CD4-positive, alpha-beta T cell treated with Interleukin-4 for 1 hour (primary cell): ENCODE results near the gene SIM1.
"Not testable (repeated sequence)": the region's sequence is repeated elsewhere in the genome, so short reads cannot be mapped to it uniquely, and the experiment has no call there.

ENCODE experiments used
- DNase-seq, 2 donors: peaks; one replicate each; pipeline ENCODE4 v3.0.0-alpha.2; 2020 to 2022

SIM1 gene

DNA sequence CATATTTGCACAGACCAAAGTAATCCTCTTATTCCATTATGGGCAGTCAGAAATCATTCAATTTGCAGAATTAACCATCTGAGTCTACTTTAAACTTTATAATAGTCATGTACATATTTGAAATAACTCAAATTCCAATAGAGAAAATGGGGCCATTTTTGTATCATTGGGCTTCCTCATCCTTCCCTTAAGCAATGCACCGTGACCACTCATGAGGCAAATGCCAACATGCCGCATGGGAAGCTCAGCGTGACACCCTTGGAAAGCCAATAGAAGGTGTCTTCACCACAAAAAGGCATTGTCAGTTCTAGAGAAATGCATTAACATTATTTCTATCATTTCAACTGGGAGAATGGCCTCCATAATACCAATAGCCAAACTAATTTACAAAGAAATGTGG lies 38.5 kb downstream of the SIM1 start:
- DNase-seq: no peak

DNA sequence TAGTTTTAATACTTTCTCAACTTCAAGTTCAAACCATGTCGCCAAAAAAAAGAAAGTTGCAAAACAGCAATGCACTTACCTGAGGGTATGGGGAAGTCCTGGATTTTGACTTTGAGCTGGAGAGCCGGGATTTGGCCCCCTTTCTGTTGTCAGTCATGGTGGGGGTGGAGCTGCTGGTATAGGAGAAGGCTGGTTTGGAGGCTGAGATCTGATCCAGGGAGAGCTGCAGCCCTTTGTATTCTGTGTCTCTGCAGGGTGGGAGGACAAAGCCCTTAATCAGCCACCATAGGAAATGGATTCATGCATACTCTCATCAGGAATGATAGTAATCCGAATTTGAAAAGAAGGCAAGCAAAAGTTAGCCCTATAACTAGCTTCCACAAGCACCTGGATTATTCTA lies 44.0 kb downstream of the SIM1 start:
- DNase-seq: no peak

DNA sequence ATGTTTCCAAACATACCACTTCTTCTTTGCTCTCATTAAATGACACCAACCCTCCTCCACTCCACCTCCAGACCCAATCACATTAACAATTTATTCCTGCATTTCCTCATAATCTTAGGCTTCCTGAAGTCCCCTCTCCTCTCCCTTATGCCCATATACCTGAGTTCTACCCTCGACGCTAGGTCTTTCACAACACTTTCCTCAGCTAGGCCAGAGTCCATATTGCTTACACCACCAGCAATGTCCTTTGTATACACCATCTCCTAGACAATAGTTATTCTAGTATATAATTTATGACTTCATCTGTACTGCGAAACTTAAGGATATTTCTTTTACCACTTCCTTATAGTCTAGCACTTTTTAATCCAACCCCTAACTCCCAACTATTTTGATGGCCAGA lies 47.7 kb downstream of the SIM1 start:
- DNase-seq: no peak

DNA sequence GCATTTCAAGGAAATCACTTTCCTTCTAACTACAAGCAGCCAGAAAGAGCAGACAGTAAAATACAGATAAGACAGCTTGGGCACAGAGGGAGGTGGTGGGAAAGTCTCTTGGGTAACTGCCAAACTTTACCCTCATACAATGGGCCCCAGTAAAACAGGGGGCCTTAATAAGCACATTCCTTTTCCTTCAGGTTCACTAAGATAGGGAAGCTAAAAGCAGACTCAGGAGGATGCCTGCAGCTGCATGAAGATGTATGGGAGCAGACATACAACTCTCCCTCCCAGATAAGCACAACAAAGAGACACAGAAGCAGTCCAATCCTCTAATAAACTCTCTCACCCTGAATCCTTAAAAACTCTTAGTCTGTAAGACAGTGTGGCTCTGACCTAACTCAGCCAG lies 49.0 kb downstream of the SIM1 start:
- no peak for DNase-seq

DNA sequence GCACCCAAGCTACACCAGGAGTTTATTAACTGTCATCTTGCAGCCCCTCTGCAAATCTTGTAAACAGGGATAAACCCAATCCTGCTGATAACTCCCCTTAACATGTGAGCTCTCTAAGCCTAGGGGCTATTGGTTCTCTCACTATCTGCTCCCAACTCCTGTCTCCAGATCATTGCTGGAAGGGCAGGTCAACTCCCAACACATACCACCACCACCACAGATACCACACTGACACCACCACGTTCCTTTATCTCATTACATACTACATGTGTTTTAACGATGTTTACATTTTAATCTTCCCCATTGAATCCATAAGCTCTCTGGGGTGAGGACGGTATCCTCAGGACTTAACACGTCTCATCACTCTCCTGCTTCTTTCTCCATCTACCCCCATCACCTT lies 51.8 kb downstream of the SIM1 start:
- DNase-seq: no peak

DNA sequence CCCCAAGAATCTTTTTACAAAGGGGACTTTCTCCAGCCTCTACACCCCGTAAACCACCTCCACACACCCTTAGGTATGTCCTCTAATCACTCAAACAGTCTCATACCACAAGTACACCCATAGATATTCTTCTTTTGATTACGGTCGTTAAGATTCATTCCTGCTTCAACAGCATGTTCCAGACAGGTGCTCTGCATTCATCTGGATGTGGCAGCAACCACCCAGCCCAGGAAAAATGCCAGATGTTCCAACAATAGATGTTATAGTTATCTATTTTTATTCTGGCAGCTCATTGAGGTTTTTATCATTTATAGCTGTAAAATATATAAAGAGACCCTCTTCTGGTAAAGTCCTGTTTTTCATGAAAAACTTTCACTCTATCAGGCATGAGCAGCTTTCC lies 60.7 kb downstream of the SIM1 start:
- no peak for DNase-seq

DNA sequence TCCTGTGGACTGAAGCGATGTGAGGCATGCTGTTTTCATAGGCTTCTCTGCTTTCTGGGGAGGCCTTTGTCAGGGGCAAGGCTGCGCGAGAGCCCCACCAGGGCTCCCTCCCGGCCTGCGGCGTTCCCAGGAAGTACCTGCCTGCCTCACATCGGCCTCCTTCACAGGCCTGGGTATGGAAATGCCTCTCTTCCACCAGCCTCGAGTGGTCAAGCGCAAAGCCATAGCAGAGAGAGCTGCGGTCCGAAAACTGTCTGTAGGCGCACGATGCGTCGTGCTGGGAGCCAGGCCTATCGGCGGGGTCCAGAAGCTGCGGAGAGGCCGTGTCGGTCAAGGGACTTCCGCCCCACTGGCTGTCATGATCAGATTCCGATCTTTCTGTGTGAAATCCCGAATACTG lies 71.2 kb downstream of the SIM1 start:
- DNase-seq: no peak

DNA sequence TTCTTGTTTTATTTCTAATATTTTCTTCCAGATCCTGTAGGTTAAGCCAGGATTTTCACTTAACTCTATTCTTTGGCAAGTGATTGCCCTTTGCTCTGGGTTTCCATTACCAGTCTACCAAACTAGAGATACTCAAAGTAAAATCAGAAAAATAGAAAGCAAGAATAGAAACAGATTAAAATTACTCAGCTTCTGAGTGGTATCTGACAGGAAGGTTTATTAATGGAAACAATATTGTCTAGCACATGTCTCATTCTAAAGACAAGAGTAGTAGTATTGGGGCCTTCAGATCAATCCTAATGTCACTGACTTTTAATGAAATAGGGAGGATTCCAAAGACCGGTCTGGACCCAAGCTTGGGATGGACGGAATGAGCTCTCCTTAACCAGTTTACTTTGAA lies 72.3 kb downstream of the SIM1 start:
- no peak for DNase-seq

DNA sequence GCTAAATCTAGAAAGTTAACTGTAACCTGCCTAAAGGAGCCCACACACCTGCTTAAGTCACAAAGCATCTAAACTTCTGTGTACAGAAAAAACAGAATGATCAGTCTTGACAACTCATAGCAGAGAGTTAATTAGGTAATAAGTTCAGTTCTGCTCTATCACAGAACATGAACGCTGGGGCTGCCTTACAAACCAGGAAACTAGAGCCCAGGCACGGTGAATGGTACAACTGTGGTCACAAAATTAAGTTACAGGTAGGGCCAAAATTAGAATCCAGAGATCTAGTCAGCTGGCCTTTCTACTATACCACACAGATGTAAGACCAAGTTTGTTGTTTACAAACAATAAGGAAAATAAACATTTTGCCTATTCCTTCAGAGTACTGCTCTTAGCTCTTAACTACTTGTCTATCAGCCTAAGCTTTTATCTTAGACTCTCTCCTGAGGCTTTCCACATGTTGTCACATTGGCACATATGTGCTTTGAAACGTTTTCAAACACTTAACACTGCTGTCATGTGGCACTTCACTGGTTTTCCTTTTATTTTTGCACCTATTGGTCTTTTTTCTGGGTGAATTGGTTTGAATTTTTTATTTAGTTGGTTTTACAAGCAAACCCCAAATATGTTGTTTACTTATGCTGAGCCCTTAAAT lies 75.7 kb downstream of the SIM1 start:
- no peak for DNase-seq

DNA sequence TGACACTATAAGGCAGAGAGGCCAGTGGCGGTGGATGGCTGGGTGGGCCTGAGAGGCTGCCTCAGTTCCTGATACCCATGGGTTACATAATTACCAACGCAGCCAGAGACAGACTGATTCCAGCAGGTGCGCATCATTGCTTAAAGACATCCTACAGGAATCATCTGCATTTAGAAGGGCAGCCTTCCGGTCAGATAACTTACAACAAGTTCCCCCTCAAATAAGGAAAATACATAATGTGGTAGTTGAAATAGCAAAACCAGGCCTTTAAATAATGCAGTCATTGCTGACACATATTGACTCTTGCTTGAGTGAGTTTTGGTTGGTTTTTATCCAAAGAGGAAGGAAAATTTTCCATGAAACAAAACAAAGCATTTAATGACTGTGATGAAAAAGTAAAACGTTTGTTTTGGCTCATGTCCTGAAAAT lies 81.9 kb downstream of the SIM1 start:
- no peak for DNase-seq

DNA sequence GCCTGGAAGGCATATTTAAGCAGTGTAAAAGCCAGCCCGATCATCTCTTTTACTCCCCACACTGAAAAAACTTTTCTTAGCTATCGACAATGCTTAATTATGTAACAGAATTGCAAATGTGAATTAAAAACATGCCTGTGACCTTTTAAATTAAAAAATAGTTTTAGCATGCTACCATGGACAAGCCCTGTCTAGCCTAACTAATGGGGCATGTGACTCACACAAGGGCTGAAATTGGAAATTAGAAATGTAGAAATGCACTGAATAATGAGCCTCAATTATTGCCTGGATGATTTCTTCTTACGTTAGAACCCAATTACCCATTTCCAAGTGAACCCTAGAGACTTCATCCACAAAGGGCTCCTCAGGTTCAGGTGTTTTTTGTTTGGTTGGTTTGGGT lies 82.7 kb downstream of the SIM1 start:
- no peak for DNase-seq

DNA sequence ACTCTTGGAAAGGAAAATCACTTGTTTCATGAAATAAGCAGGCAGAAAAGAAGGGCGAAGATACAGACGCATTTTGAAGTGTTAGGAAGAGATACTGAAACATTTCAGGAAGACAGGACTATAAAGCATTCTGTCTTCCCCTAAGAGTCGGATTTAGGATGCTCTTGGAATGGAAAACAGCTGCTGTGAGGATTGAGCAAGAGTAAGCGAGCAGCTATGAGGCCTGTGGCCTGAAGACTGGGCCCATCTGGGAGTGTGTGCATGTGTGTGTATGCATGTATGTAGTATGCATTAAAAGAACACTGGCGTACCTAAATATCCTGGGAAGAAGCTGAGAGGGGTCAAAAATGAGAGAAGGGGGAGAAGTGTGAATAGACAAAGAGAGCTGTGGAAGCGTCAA lies 83.6 kb downstream of the SIM1 start:
- no peak for DNase-seq

DNA sequence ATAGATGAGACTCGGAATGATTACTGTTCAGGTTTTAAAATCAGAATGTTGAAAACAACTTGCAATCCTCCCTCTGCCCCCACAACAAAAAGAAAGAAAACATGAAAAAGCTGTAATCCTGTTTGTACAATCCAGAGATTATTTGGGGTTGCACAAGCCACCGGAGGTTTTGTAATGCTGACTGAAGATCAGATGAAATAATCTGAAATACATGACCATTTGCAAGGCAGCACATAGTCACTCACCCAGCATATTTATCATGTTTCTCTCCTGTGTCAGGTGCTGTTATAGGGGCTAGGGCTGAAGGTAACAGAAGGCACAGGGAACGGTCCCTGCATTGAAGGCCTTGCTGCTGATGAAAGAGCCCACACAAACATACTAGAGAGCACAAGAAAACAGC lies 85.3 kb downstream of the SIM1 start:
- DNase-seq: no peak

DNA sequence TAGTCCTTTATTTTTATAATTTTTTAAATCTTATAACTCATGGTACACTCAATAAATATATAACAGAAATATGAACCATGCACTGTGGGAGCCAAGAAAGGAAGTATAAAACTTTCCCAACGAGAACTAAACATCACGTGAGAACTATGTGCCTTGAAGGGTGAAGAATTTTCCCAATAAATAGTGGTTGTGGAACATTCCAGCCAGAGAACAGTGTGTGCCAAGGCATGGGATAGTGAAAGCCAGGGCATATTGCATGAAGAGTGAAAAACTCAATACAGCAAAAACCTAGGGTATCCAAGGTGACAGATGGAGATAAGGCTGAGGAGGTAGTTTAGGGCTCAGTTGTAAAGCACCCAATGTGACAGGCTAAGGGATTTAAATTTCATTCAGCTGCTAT lies 86.1 kb downstream of the SIM1 start:
- no peak for DNase-seq

DNA sequence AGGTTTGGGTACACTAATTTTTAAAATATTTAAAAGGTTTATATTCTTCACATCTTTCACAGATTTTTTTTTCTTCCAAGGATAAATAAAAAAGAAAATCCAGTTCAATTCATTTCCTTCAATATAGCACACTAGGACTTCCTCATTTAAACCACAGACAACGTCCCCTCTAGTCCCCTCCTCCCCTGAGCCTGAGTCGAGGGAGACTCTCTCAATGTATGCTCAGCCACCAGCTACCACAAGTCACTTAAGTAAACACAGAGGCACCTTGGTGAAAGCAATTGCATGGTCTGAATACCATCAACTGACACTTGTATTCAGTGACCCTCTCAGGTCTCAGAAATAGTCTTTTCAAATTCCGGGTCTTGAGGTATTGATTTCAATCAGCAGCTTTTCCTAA lies 88.6 kb downstream of the SIM1 start:
- DNase-seq: no peak

DNA sequence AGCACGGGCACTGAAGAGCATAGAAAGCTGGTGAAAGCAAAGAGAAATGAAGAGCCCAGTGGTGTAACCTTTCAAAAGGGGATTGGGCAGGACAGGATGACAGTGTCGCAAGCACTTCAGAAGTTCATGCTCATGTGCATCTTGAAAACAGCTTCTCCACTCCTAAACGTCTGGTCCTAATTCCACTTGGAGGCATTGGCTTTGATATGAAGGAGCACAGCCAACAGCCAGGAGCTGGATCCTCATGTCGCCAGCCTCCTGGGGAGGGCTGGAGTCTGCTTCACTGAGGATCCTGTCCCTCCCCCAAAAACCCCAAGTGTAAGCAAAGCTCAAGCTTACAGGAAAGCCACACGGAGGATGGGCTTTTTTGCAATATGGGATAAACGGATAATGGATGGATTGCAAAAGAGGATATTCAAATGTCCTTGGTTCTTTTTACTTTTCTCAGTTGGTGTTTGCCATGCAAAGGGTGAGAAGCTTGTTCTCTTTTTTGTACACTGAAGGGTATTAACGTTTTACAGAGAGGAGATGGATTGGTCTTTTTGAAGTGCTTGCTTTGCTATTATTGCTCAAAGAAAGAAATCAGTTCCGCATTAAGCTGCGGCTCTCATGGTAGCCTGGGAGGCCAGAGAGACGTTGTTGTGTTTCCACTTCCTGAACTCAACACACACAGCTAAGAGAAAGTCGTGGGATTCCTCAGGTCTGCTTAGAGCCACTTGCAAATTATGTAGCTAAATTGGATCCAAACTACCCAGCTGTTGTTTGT lies 92.2 kb downstream of the SIM1 start:
- DNase-seq: no peak

DNA sequence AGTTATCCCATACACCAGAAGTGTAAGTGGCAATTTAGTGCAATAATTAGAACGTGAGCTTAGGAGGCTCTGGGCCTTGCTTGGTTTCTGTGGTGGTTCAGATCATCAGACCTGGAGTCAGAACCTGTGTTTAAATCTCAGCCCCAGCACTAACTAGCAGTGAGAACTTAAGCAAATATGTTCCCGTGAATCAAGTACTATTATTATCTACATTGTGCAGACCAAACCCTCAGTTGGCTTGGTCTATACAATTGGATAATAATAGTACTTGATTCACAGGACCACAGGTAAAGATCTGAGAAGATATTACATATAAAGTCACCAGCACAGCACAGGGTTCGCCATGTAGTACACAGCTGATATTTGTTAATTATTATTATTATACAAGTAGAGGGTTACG lies 93.1 kb downstream of the SIM1 start:
- no peak for DNase-seq

DNA sequence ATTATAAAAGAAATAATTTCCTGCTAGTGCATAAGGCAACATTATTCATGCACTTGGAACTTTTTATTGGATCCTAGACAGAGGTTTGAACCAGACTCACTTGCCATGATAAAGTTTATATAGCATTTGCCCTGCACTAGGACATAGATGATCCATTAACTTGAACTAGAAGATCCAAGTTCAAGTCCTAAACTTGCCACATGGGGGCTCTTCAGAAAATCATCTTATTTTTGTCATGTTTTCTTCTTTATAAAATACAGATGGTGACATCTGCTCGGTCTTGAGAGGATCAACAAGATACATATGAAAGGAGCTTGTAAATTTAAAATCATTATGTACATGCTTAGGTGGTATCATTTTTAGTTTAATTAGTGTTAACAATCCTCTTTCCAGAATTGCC lies 94.5 kb downstream of the SIM1 start:
- DNase-seq: no peak

DNA sequence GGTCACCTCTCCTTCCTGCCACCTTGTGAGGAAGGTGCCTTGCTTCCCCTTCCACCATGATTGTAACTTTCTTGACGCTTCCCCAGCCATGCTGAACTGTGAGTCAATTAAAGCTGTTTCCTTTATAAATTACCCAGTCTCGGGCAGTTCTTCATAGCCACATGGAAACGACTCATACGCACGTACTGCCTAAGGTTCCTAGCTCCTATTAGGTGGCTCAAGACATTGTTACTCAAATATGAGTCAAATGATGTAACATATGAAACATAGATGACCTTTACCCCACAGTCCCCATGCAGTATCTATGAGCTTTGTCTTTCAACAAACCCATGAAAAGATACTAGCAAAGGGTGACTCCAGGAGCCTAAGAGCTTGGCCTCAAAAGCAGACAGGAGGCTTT lies 98.3 kb downstream of the SIM1 start:
- no peak for DNase-seq

DNA sequence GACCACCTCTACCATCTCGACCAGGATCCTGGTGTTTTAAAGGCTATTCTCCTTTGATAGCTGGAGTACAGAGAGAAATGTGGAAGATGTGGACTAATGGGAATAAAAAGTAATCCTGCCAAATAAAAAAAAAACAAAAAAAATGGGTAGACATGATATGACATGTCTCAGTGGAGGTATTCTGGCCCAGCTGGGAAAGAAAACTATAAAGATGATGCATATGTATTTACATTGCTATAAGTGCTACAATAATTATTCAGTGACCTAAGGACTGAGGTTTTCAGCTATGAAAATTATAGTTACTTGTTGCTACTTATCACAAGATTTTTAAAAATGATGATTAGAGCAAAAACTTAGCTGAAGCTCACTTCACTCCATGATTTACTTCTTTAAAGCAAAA lies 101.1 kb downstream of the SIM1 start:
- DNase-seq: no peak

DNA sequence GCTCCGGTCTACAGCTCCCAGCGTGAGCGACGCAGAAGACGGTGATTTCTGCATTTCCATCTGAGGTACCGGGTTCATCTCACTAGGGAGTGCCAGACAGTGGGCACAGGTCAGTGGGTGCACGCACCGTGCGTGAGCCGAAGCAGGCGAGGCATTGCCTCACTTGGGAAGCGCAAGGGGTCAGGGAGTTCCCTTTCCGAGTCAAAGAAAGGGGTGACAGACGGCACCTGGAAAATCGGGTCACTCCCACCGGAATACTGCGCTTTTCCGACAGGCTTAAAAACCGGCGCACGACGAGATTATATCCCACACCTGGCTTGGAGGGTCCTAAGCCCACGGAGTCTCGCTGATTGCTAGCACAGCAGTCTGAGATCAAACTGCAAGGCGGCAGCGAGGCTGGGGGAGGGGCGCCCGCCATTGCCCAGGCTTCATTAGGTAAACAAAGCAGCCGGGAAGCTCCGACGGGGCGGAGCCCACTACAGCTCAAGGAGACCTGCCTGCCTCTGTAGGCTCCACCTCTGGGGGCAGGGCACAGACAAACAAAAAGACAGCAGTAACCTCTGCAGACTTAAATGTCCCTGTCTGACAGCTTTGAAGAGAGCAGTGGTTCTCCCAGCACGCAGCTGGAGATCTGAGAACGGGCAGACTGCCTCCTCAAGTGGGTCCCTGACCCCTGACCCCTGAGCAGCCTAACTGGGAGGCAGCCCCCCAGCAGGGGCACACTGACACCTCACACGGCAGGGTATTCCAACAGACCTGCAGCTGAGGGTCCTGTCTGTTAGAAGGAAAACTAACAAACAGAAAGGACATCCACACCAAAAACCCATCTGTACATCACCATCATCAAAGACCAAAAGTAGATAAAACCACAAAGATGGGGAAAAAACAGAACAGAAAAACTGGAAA lies 109.7 kb downstream of the SIM1 start:
- not testable (repeated sequence) for DNase-seq

DNA sequence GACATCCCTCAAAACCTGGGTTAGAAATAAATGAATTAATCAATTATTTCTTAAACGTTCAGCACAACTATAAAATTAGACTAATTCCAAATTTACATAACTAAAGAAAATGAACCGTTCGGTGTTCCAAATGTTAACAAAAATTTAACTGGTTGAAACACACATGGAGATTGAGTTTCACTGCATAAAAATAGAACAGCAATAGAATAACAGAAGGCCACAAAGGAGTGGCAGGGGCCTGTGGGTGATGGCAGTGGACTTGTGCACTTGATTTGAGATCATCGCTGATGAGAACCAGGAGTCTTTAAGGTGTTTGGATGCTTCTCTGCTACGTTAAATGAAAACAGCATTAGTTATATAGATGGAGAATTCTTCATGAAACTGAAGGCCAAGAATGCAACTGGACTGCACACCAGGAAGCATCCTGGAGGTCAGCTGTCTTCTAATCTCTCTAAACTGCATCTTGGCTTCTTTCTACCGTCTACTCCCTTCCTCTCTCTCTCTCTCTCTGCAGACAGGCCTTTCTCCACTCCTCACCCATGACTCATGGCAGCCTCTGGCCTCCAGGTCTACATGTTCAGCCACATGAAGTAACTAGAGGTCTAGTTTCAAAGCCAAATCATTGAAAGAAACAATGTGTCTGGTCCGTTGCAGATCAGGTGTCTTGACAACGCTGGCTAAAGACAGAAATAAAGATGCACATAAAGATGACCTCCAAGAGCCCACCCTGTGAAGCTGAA lies 111.3 kb downstream of the SIM1 start:
- no peak for DNase-seq

DNA sequence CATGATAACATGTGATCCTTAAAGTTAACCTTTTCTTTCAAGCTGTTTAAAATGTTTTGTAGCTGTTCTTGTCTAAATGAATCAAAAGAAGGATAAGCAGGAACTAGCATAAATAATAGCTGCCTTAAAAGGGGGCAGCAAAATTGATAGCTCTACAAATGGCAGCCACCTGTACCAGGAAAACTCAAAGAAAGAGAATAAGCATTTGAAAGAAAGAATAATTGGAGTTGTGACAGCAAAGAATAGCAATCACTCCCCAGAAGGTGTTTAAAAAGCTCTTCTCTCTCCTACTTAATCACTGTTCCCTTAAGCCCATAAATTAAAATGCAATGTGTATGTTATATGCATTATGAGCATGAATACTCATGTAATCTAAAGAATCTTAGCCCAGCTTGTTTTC lies 114.6 kb downstream of the SIM1 start:
- DNase-seq: no peak
